HG03521 (cell line): Measurements from ENCODE around the gene ITIH6.
"Not testable (repeated sequence)": the region's sequence is repeated elsewhere in the genome, so short reads cannot be mapped to it uniquely, and the experiment has no call there.

Experiments
- ATAC-seq: cut with Tn5 transposase; IDR thresholded peaks from one replicate; pipeline ENCODE4 v1.9.1; 2021; ENCODE audit warnings: mild to moderate bottlenecking, moderate library complexity; ENCODE audit not compliant: unreplicated experiment

The ITIH6 gene

GRCh38 chrX:54808605-54809483 is 10.8 kb upstream of the ITIH6 start:
- ATAC-seq: peak; percentile 85

GRCh38 chrX:54808109-54808604 is 10.1 kb upstream of the ITIH6 start:
- ATAC-seq: peak; percentile 10

- no peak for ATAC-seq
Measured at GRCh38 chrX:54807524-54808108, 9.6 kb upstream of the ITIH6 start, which contains the start of gene MAGED2. MAGED2 (plus strand) TSS chrX:54807745; CDS start chrX:54809332, 1,587 bp downstream.

- ATAC-seq: no peak
Measured at GRCh38 chrX:54799046-54799445, 991 bp upstream of the ITIH6 start.

GRCh38 chrX:54794795-54795194 is 3.3 kb downstream of the ITIH6 start:
- no peak for ATAC-seq

GRCh38 chrX:54794028-54794427 is 4.0 kb downstream of the ITIH6 start:
- no peak for ATAC-seq

- ATAC-seq: not testable (repeated sequence)
Measured at GRCh38 chrX:54789405-54789804, 8.7 kb downstream of the ITIH6 start.

GRCh38 chrX:54788446-54788845 is 9.6 kb downstream of the ITIH6 start:
- ATAC-seq: no peak

- ATAC-seq: no peak
Measured at GRCh38 chrX:54786967-54787366, 11.1 kb downstream of the ITIH6 start.

GRCh38 chrX:54785901-54786300 is 12.2 kb downstream of the ITIH6 start:
- no peak for ATAC-seq

- ATAC-seq: no peak
Measured at GRCh38 chrX:54776987-54777672, 20.9 kb downstream of the ITIH6 start.

GRCh38 chrX:54776061-54776460 is 22.0 kb downstream of the ITIH6 start:
- ATAC-seq: no peak

GRCh38 chrX:54774391-54775094 is 23.5 kb downstream of the ITIH6 start:
- ATAC-seq: not testable (repeated sequence)

- ATAC-seq: no peak
Measured at GRCh38 chrX:54758114-54759055, 39.7 kb downstream of the ITIH6 start.

GRCh38 chrX:54754854-54755253 is 43.2 kb downstream of the ITIH6 start:
- no peak for ATAC-seq

- no peak for ATAC-seq
Measured at GRCh38 chrX:54748626-54749025, 49.4 kb downstream of the ITIH6 start.

GRCh38 chrX:54747733-54748393 is 50.2 kb downstream of the ITIH6 start:
- no peak for ATAC-seq

- no peak for ATAC-seq
Measured at GRCh38 chrX:54746928-54747327, 51.1 kb downstream of the ITIH6 start.

GRCh38 chrX:54745676-54746075 is 52.4 kb downstream of the ITIH6 start:
- no peak for ATAC-seq
